ENCODE measurements around the gene NHSL1.

The NHSL1 gene

GRCh38 chr6:138492871-138493270 is 6.4 kb downstream of the NHSL1 start:
- no peak overlapping the region for H3K27ac ChIP-seq (ENCODE audit: low read depth, low read length)
- TF ChIP-seq EZH2phosphoT487 (IDR thresholded peaks at IDR 0.05; ENCODE audit: borderline replicate concordance, low read length) (no peak), CTCF (IDR thresholded peaks at IDR 0.05; ENCODE audit: low read depth, low read length, poor library complexity, severe bottlenecking) (no peak)
- no peaks in the 10 kb centered on the region for H3K27me3 ChIP-seq (ENCODE audit: control insufficient read depth, low read length)
- no peaks in the 10 kb centered on the region for H3F3A ChIP-seq (ENCODE audit: control insufficient read depth, insufficient read depth)
- no peaks in the 10 kb centered on the region for H3K79me2 ChIP-seq (ENCODE audit: control insufficient read depth, low read length)
- no peaks in the 10 kb centered on the region for H4K20me1 ChIP-seq (ENCODE audit: control insufficient read depth, insufficient read depth, low read depth, low read length)
- H3K9me3 ChIP-seq (ENCODE audit: control insufficient read depth, insufficient read depth, low read length) = no peaks in the 10 kb centered on the region
- no peaks in the 10 kb centered on the region for H3K36me3 ChIP-seq (ENCODE audit: control insufficient read depth, low read length)
- no peak overlapping the region for H3K4me3 ChIP-seq (ENCODE audit: low read length)
- no peak overlapping the region for H3K4me2 ChIP-seq (ENCODE audit: low read length)
- peaks cover 5% of the 10 kb centered on the region for H3K4me1 ChIP-seq (ENCODE audit: control insufficient read depth, low read length)
- H3K9me2 ChIP-seq (replicated peaks; ENCODE audit: control insufficient read depth, low read length) = no peaks in the 10 kb centered on the region

- Histone ChIP-seq H3K4me1 (ENCODE audit: control insufficient read depth, low read length) (no peaks in the 10 kb centered on the region; the same call in 1 of the 2 replicates), H3K79me2 (ENCODE audit: control insufficient read depth, low read length) (no peaks in the 10 kb centered on the region), H3K4me3 (ENCODE audit: low read length) (no peak overlapping the region), H3K27ac (ENCODE audit: low read depth, low read length) (no peak overlapping the region), H3K9me3 (ENCODE audit: control insufficient read depth, insufficient read depth, low read length) (no peaks in the 10 kb centered on the region), H4K20me1 (ENCODE audit: control insufficient read depth, insufficient read depth, low read depth, low read length) (no peaks in the 10 kb centered on the region), H3K27me3 (ENCODE audit: control insufficient read depth, low read length) (no peaks in the 10 kb centered on the region), H3F3A (ENCODE audit: control insufficient read depth, insufficient read depth) (no peaks in the 10 kb centered on the region), H3K9me2 (replicated peaks; ENCODE audit: control insufficient read depth, low read length) (no peaks in the 10 kb centered on the region), H3K4me2 (ENCODE audit: low read length) (no peak overlapping the region), H3K36me3 (ENCODE audit: control insufficient read depth, low read length) (no peaks in the 10 kb centered on the region)
- no peak for TF ChIP-seq CTCF (IDR thresholded peaks at IDR 0.05; ENCODE audit: low read depth, low read length, poor library complexity, severe bottlenecking)
- TF ChIP-seq EZH2phosphoT487 (IDR thresholded peaks at IDR 0.05; ENCODE audit: borderline replicate concordance, low read length) = no peak
These were observed 7.2 kb downstream of the NHSL1 start for GRCh38 chr6:138492113-138492512.

GRCh38 chr6:138491017-138491416 is 8.3 kb downstream of the NHSL1 start:
- no peaks in the 10 kb centered on the region for H3K36me3 ChIP-seq (ENCODE audit: control insufficient read depth, low read length)
- H3K27me3 ChIP-seq (ENCODE audit: control insufficient read depth, low read length) = 0 out of 2 replicates have a peak, but pooled peaks cover 2% of the 10 kb centered on the region
- H3K27ac ChIP-seq (ENCODE audit: low read depth, low read length) = no peak overlapping the region
- no peaks in the 10 kb centered on the region for H3K9me3 ChIP-seq (ENCODE audit: control insufficient read depth, insufficient read depth, low read length)
- H4K20me1 ChIP-seq (ENCODE audit: control insufficient read depth, insufficient read depth, low read depth, low read length) = no peaks in the 10 kb centered on the region
- H3K79me2 ChIP-seq (ENCODE audit: control insufficient read depth, low read length) = no peaks in the 10 kb centered on the region
- H3K4me2 ChIP-seq (ENCODE audit: low read length) = no peak overlapping the region
- TF ChIP-seq EZH2phosphoT487 (IDR thresholded peaks at IDR 0.05; ENCODE audit: borderline replicate concordance, low read length) = no peak
- TF ChIP-seq CTCF (IDR thresholded peaks at IDR 0.05; ENCODE audit: low read depth, low read length, poor library complexity, severe bottlenecking) = no peak
- H3K4me3 ChIP-seq (ENCODE audit: low read length) = no peak overlapping the region
- H3K4me1 ChIP-seq (ENCODE audit: control insufficient read depth, low read length) = no peaks in the 10 kb centered on the region
- H3F3A ChIP-seq (ENCODE audit: control insufficient read depth, insufficient read depth) = no peaks in the 10 kb centered on the region
- H3K9me2 ChIP-seq (replicated peaks; ENCODE audit: control insufficient read depth, low read length) = no peaks in the 10 kb centered on the region
